Smooth muscle cell (in vitro differentiated cells): Measurements from ENCODE around the gene BEND7. TPM values are rescaled to one million over a fixed set of nuclear protein-coding genes. Genes with fewer than 3 reads are reported as not detected.
"Not testable (repeated sequence)": the region's sequence is repeated elsewhere in the genome, so short reads cannot be mapped to it uniquely, and the experiment has no call there.

Source experiments
- DNase-seq: peaks from one replicate; lab custom pipeline; 2025; ENCODE audit not compliant: unreplicated experiment; lab: John Stamatoyannopoulos, UW
- H2AFZ ChIP-seq: fragments of 200-600 bp; sonication (generic); 2 replicates; pipeline ENCODE4 v1.6.0; 2016; ENCODE audit warnings: antibody characterized with exemption, low read depth, mild to moderate bottlenecking
- H3F3A ChIP-seq: fragments of 200-600 bp; sonication (generic); 2 replicates; pipeline ENCODE4 v1.6.0; 2017; ENCODE audit warnings: antibody characterized with exemption, low read depth
- H3K27ac ChIP-seq: fragments of 200-600 bp; sonication (generic); 2 replicates; pipeline ENCODE4 v1.5.1; 2016; ENCODE audit warnings: low read depth, mild to moderate bottlenecking
- H3K27me3 ChIP-seq: fragments of 200-600 bp; sonication (generic); 2 replicates; pipeline ENCODE4 v1.6.1; 2016; ENCODE audit warnings: low read depth, mild to moderate bottlenecking
- H3K36me3 ChIP-seq: fragments of 200-600 bp; sonication (generic); 2 replicates; pipeline ENCODE4 v1.5.1; 2016; ENCODE audit warnings: low read depth
- H3K4me1 ChIP-seq: fragments of 200-600 bp; sonication (generic); 2 replicates; pipeline ENCODE4 v1.5.1; 2016; ENCODE audit warnings: low read depth
- H3K4me2 ChIP-seq: fragments of 200-600 bp; sonication (generic); 2 replicates; pipeline ENCODE4 v1.6.0; 2016; ENCODE audit warnings: mild to moderate bottlenecking
- H3K4me3 ChIP-seq: fragments of 200-600 bp; sonication (generic); 2 replicates; pipeline ENCODE4 v1.5.1; 2016; ENCODE audit warnings: mild to moderate bottlenecking
- H3K79me2 ChIP-seq: fragments of 200-600 bp; sonication (generic); 2 replicates; pipeline ENCODE4 v1.6.0; 2016; ENCODE audit warnings: low read depth, mild to moderate bottlenecking
- H3K9ac ChIP-seq: fragments of 200-600 bp; sonication (generic); 2 replicates; pipeline ENCODE4 v1.6.0; 2016; ENCODE audit warnings: low read depth
- H3K9me3 ChIP-seq: fragments of 200-600 bp; sonication (generic); replicated peaks from 2 replicates; pipeline ENCODE4 v1.5.1; 2016; ENCODE audit warnings: low read depth
- H4K20me1 ChIP-seq: fragments of 200-600 bp; sonication (generic); 2 replicates; pipeline ENCODE4 v1.6.0; 2016; ENCODE audit warnings: low read depth
- CTCF ChIP-seq: fragments of 200-600 bp; sonication (generic); IDR thresholded peaks from 2 replicates; pipeline ENCODE4 v1.5.1; 2017; ENCODE audit warnings: borderline replicate concordance, mild to moderate bottlenecking, antibody characterized with exemption; ENCODE audit not compliant: insufficient read depth, poor library complexity, severe bottlenecking
- WGBS: methylation state at CpG from one replicate; pipeline ENCODE4 v1.1.7; 2016; ENCODE audit warnings: low lambda C conversion rate; 5-methylcytosine and 5-hydroxymethylcytosine counted together
- polyA plus RNA-seq: library from polyadenylated mRNA; unstranded; fragments of >200 nt; fragmentation: Nextera tagmentation; extraction: Ambion mirVana; gene quantifications from 2 replicates; pipeline ENCODE4 v1.2.1, GENCODE V29; 2016
- total RNA-seq: library from RNA; depleted of rRNA; stranded (reverse); fragments of >200 nt; gene quantifications from 2 replicates; pipeline ENCODE4 v1.2.3, GENCODE V29; 2014

The BEND7 gene
- total and polyA plus RNA-seq, 2 experiments from 2014 or later, result 1.7 to 5.8 TPM

GRCh38 chr10:13440185-13441061, 88.4 kb downstream of the BEND7 start:
- H4K20me1 ChIP-seq, result no peaks in the 10 kb centered on the region
- H3K36me3 ChIP-seq, result no peaks in the 10 kb centered on the region
- peaks cover 8% of the 10 kb centered on the region for H3K4me1 ChIP-seq
- TF ChIP-seq CTCF, result peak; percentile 83
- H3K27me3 ChIP-seq, result peaks cover 48% of the 10 kb centered on the region
- 15% methylated on average over 26 of the region's 30 CpGs for WGBS
- H3K4me2 ChIP-seq, result peak overlapping the region; percentile 79
- no peaks in the 10 kb centered on the region for H3K79me2 ChIP-seq
- peak; percentile 6 for DNase-seq
- H3K9ac ChIP-seq, result no peak overlapping the region
- H3K9me3 ChIP-seq, result no peaks in the 10 kb centered on the region
- H3K4me3 ChIP-seq, result peak overlapping the region; percentile 41
- H2AFZ ChIP-seq, result no peak overlapping the region
- no peaks in the 10 kb centered on the region for H3F3A ChIP-seq
- H3K27ac ChIP-seq, result no peak overlapping the region

GRCh38 chr10:13439313-13440184, 89.3 kb downstream of the BEND7 start:
- Histone ChIP-seq H3K27ac (no peak overlapping the region), H3K4me1 (peaks cover 8% of the 10 kb centered on the region), H3K9me3 (no peaks in the 10 kb centered on the region), H3K4me2 (peak overlapping the region; percentile 79), H3K9ac (no peak overlapping the region), H3K36me3 (no peaks in the 10 kb centered on the region), H2AFZ (peak overlapping the region; percentile 62), H3F3A (no peaks in the 10 kb centered on the region), H3K4me3 (peak overlapping the region; percentile 41), H3K27me3 (peaks cover 48% of the 10 kb centered on the region), H4K20me1 (no peaks in the 10 kb centered on the region), H3K79me2 (no peaks in the 10 kb centered on the region)
- WGBS, result 35% methylated on average over 29 of the region's 29 CpGs
- TF ChIP-seq CTCF, result no peak
- DNase-seq, result no peak

GRCh38 chr10:13437026-13437555, 91.7 kb downstream of the BEND7 start:
- no peak overlapping the region for H3K9ac ChIP-seq
- no peak overlapping the region for H3K4me2 ChIP-seq
- no peaks in the 10 kb centered on the region for H3K36me3 ChIP-seq
- no peak overlapping the region for H3K4me3 ChIP-seq
- peaks cover 54% of the 10 kb centered on the region for H3K27me3 ChIP-seq
- no peak overlapping the region for H2AFZ ChIP-seq
- WGBS, result 91% methylated on average over 16 of the region's 16 CpGs
- no peaks in the 10 kb centered on the region for H3K9me3 ChIP-seq
- no peak for DNase-seq
- no peak for TF ChIP-seq CTCF
- no peaks in the 10 kb centered on the region for H3F3A ChIP-seq
- H3K27ac ChIP-seq, result no peak overlapping the region
- H3K4me1 ChIP-seq, result peaks cover 8% of the 10 kb centered on the region
- H4K20me1 ChIP-seq, result no peaks in the 10 kb centered on the region
- no peaks in the 10 kb centered on the region for H3K79me2 ChIP-seq

GRCh38 chr10:13427943-13428342, 100.9 kb downstream of the BEND7 start:
- H3K36me3 ChIP-seq, DNase-seq, H3K4me1 ChIP-seq, H3K27ac ChIP-seq, H3F3A ChIP-seq, H3K79me2 ChIP-seq, H2AFZ ChIP-seq, H4K20me1 ChIP-seq, H3K4me3 ChIP-seq, H3K9me3 ChIP-seq, H3K9ac ChIP-seq, H3K4me2 ChIP-seq: not testable (repeated sequence)
- peaks cover 14% of the 10 kb centered on the region for H3K27me3 ChIP-seq
- 92% methylated on average over 8 of the region's 8 CpGs for WGBS
